T-helper 1 cell treated with Interleukin-12 subunit alpha and Interleukin-12 subunit beta and Interleukin-4 antibody, amounts not matched to agents 30 μg/mL and 1 μg/mL, for 36 hours (primary cell): ENCODE data around the gene TMEM263.
"Not testable (repeated sequence)": the region's sequence is repeated elsewhere in the genome, so short reads cannot be mapped to it uniquely, and the experiment has no call there.

Experiments
- H3K27ac Mint-ChIP-seq: one replicate; pipeline ENCODE4 v1.8.0; 2021; ENCODE audit warnings: mild to moderate bottlenecking, mixed read lengths
- H3K27me3 Mint-ChIP-seq: one replicate; pipeline ENCODE4 v1.8.0; 2021; ENCODE audit warnings: low read depth, mixed read lengths
- H3K36me3 Mint-ChIP-seq: one replicate; pipeline ENCODE4 v1.8.0; 2021; ENCODE audit warnings: low read depth, mixed read lengths
- H3K4me1 Mint-ChIP-seq: one replicate; pipeline ENCODE4 v1.8.0; 2021; ENCODE audit warnings: low read depth, mixed read lengths
- H3K4me3 Mint-ChIP-seq: one replicate; pipeline ENCODE4 v1.8.0; 2021; ENCODE audit warnings: mild to moderate bottlenecking, moderate library complexity, mixed read lengths
- H3K9me3 Mint-ChIP-seq: one replicate; pipeline ENCODE4 v1.8.0; 2021; ENCODE audit warnings: mixed read lengths

TMEM263 gene

DNA sequence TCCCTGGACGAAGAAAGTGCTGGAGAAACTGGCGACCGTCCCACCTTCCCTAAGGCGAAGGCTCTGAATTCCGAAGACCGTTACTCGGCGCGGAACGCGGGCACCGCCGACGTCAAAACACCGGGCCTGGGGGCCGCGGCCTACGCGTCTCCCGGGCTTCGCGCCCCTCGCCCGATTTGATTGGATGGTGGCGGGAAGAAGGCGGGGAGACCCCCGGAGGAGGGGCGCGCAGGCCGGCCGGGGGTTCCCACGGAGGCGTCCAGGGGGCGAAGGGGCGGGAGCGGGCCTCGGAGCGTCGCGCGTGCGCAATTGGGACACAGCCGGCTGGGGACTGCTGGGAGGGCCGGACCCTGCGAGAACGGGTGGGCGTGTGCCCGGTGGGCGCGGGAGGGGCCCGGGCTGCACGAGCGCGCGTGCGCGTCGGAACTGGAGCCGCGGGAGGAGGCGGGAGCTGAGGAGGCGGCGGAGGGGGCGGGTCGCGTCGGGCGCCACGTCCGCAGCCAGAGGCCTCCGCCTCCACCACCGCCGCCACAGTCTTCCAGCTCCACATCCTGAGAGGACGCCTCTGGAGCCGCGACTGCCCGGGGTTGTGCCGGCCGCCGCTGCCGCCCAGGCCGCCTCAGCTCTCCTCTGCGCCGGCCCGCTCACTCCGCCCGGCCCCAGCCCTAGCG lies at the start of gene TMEM263:
Gene TMEM263, plus strand, starts transcription at position 531 of the 671 bp plus-strand sequence. CDS start 11,210 bp downstream, outside the sequence.
- Mint-ChIP-seq H3K4me1 (peaks cover 19% of the 10 kb centered on the region), H3K36me3 (no peaks in the 10 kb centered on the region), H3K27me3 (peaks cover 3% of the 10 kb centered on the region)

GRCh38 chr12:106906715-106907114 lies 49.0 kb upstream of the TMEM263 start:
- peaks cover 22% of the 10 kb centered on the region for H3K4me1 Mint-ChIP-seq
- no peaks in the 10 kb centered on the region for H3K9me3 Mint-ChIP-seq
- no peak overlapping the region for H3K4me3 Mint-ChIP-seq
- H3K27me3 Mint-ChIP-seq = peaks cover 36% of the 10 kb centered on the region
- H3K27ac Mint-ChIP-seq = no peak overlapping the region
- H3K36me3 Mint-ChIP-seq = no peaks in the 10 kb centered on the region

More for the DNA sequence above, at the start of gene TMEM263:
- no peaks in the 10 kb centered on the region for H3K9me3 Mint-ChIP-seq
- H3K27ac Mint-ChIP-seq = peak within 1 kb of the TSS; percentile 97
- peak within 1 kb of the TSS; percentile 99 for H3K4me3 Mint-ChIP-seq

DNA sequence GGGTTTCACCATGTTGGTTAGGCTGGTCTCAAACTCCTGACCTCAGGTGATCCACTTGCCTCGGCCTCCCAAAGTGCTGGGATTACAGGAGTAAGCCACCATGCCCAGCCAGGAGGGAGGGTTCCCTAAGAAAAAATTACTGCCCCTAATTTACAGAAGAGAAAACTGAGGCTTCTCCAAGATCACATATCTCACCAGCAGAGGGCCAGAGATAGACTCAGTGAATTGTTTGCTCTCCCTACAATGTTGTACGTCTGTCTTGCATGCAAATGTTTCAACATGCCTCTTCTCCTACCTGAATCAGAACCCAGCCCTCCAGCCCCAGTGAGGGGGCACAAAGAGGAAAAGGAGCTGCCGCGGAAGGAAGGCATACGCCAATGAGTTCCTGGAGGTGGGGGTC lies 48.3 kb upstream of the TMEM263 start:
- H3K27ac Mint-ChIP-seq = no peak overlapping the region
- peaks cover 29% of the 10 kb centered on the region for H3K27me3 Mint-ChIP-seq
- H3K36me3 Mint-ChIP-seq = no peaks in the 10 kb centered on the region
- no peak overlapping the region for H3K4me3 Mint-ChIP-seq
- no peaks in the 10 kb centered on the region for H3K9me3 Mint-ChIP-seq
- peaks cover 22% of the 10 kb centered on the region for H3K4me1 Mint-ChIP-seq

DNA sequence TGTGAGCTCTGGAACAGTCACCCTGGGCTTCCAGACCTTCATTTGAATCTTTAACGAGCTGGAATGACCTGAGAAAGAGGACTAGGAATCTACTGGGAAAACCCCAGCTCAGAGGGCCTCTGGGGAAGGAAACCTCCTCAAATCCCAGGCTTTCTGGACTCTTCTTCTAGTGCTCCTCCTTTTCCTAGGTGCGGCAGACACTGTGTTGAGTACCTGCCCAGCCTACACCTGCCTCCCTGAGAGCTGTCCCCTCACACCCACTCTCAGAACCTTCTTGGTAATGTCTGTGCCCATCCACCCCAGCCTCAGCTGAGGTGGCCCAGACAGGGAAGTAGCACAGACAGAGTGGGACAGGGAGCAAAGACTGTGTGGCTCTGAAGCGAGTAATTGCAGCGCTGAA lies 47.9 kb upstream of the TMEM263 start:
- Mint-ChIP-seq H3K4me1 (peaks cover 19% of the 10 kb centered on the region), H3K27me3 (peaks cover 24% of the 10 kb centered on the region), H3K4me3 (no peak overlapping the region), H3K27ac (no peak overlapping the region), H3K9me3 (no peaks in the 10 kb centered on the region), H3K36me3 (no peaks in the 10 kb centered on the region)

GRCh38 chr12:106908561-106908960 lies 47.1 kb upstream of the TMEM263 start:
- Mint-ChIP-seq H3K27me3 (peaks cover 18% of the 10 kb centered on the region), H3K4me1 (peaks cover 15% of the 10 kb centered on the region), H3K9me3 (no peaks in the 10 kb centered on the region), H3K27ac (no peak overlapping the region), H3K4me3 (no peak overlapping the region), H3K36me3 (no peaks in the 10 kb centered on the region)

- H3K4me1 Mint-ChIP-seq = peaks cover 20% of the 10 kb centered on the region
- H3K27ac Mint-ChIP-seq = no peak overlapping the region
- peaks cover 9% of the 10 kb centered on the region for H3K27me3 Mint-ChIP-seq
- H3K4me3 Mint-ChIP-seq = no peak overlapping the region
- H3K9me3 Mint-ChIP-seq = no peaks in the 10 kb centered on the region
- no peaks in the 10 kb centered on the region for H3K36me3 Mint-ChIP-seq
Measured at GRCh38 chr12:106910202-106910601, 45.5 kb upstream of the TMEM263 start.

DNA sequence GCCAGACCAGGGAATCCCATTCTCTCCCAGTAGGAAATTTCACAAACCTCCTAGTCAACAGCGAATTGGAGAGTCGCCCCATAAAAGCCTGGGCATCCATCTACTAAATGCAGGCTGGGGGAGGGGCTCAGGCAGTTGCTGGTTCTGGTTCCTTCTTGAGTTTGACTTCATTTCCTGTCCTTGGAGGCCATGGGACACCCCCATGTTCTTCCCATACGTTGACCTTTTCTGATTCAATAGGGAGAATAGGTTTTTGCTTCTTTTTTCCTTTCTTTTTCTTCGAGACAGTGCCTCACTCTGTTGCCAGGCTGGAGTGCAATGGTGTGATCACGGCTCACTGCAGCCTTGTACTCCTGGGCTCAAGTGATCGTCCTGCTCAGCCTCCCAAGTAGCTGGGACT lies 44.1 kb upstream of the TMEM263 start:
- Mint-ChIP-seq H3K27me3 (peaks cover 4% of the 10 kb centered on the region), H3K4me1 (peaks cover 27% of the 10 kb centered on the region), H3K36me3 (no peaks in the 10 kb centered on the region), H3K27ac (peak overlapping the region; percentile 8), H3K9me3 (no peaks in the 10 kb centered on the region), H3K4me3 (no peak overlapping the region)

GRCh38 chr12:106913456-106913855 lies 42.3 kb upstream of the TMEM263 start:
- no peaks in the 10 kb centered on the region for H3K9me3 Mint-ChIP-seq
- H3K4me3 Mint-ChIP-seq = no peak overlapping the region
- no peaks in the 10 kb centered on the region for H3K36me3 Mint-ChIP-seq
- no peaks in the 10 kb centered on the region for H3K27me3 Mint-ChIP-seq
- H3K4me1 Mint-ChIP-seq = peaks cover 24% of the 10 kb centered on the region
- no peak overlapping the region for H3K27ac Mint-ChIP-seq

DNA sequence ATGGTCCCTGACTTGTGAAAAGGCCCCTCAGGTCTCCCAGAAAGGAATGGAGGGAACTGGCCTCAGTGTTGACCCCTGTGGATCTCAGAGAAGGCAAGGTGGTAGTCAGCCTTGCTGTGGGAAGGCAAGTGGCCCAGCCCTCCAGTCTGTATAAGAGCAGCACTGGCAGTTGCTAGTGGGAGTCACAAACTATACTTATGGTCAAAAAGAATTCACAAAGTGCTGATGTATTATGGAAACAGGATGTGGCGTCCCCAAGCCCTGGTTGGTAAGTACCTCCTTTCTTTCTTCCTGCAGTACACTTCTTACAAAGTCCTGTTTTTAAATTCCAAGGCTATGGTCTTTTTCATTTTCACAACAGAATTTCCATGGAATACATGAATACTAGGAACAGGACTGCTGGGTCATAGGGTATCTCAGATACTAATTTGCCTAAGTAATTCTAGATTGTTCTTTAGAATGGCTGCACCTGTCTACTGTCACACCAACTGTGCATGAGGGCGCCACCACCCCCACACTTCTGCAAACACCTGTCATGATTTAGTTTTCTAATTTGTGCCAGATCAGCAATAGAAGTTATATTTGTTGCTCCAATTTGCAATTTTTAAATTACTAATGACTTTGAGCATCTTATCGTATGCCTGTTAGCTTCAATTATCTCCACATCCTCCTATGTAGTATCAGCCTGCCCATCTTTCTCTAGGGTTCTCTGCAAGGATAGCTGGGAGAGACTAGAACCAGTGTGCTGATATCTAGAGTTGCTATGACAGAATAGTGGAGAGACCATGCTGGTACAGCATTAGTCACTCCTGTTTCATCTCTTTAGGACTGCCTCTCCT lies 40.7 kb upstream of the TMEM263 start:
- H3K4me1 Mint-ChIP-seq = peaks cover 27% of the 10 kb centered on the region
- peak overlapping the region; percentile 89 for H3K27ac Mint-ChIP-seq
- H3K9me3 Mint-ChIP-seq = no peaks in the 10 kb centered on the region
- H3K27me3 Mint-ChIP-seq = peaks cover 3% of the 10 kb centered on the region
- H3K36me3 Mint-ChIP-seq = no peaks in the 10 kb centered on the region
- no peak overlapping the region for H3K4me3 Mint-ChIP-seq

DNA sequence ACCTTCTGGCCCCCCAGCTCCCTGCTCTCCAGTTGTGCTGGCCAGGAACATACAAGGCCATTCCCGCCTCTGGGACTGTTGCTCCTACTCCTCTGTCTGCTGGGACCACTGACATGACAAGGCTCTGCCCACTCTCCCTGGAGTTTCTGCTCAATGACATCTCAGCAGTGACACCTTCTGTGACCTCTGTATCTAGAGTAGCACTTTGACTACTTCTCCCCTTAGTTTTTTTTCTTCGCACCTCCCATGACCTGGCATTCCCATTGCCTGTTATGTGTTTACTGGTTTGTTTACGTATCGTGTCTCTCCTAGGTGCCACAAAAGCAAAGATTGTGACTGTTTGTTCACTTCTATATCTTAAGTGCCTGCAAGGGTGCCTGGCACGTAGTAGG lies 40.1 kb upstream of the TMEM263 start:
- Mint-ChIP-seq H3K4me1 (peaks cover 21% of the 10 kb centered on the region), H3K36me3 (no peaks in the 10 kb centered on the region), H3K9me3 (no peaks in the 10 kb centered on the region), H3K27ac (peak overlapping the region; percentile 73), H3K4me3 (peak overlapping the region; percentile 21), H3K27me3 (peaks cover 3% of the 10 kb centered on the region)

- Mint-ChIP-seq H3K27me3 (peaks cover 17% of the 10 kb centered on the region), H3K27ac (no peak overlapping the region), H3K4me1 (peaks cover 17% of the 10 kb centered on the region), H3K4me3 (no peak overlapping the region), H3K9me3 (no peaks in the 10 kb centered on the region), H3K36me3 (no peaks in the 10 kb centered on the region)
Measured at GRCh38 chr12:106917503-106917902, 38.2 kb upstream of the TMEM263 start.

GRCh38 chr12:106918746-106919145 lies 37.0 kb upstream of the TMEM263 start:
- Mint-ChIP-seq H3K27me3 (peaks cover 27% of the 10 kb centered on the region), H3K9me3 (peaks cover 3% of the 10 kb centered on the region), H3K4me3 (no peak overlapping the region), H3K4me1 (peaks cover 17% of the 10 kb centered on the region), H3K36me3 (no peaks in the 10 kb centered on the region), H3K27ac (no peak overlapping the region)

- no peaks in the 10 kb centered on the region for H3K36me3 Mint-ChIP-seq
- no peak overlapping the region for H3K4me3 Mint-ChIP-seq
- peaks cover 11% of the 10 kb centered on the region for H3K4me1 Mint-ChIP-seq
- H3K27me3 Mint-ChIP-seq = peaks cover 33% of the 10 kb centered on the region
- peaks cover 7% of the 10 kb centered on the region for H3K9me3 Mint-ChIP-seq
- no peak overlapping the region for H3K27ac Mint-ChIP-seq
Measured at GRCh38 chr12:106919910-106920544, 35.7 kb upstream of the TMEM263 start.

GRCh38 chr12:106921976-106922375 lies 33.7 kb upstream of the TMEM263 start:
- not testable (repeated sequence) for H3K4me3 Mint-ChIP-seq, H3K4me1 Mint-ChIP-seq, H3K9me3 Mint-ChIP-seq, H3K27ac Mint-ChIP-seq, H3K36me3 Mint-ChIP-seq
- H3K27me3 Mint-ChIP-seq = peaks cover 33% of the 10 kb centered on the region

DNA sequence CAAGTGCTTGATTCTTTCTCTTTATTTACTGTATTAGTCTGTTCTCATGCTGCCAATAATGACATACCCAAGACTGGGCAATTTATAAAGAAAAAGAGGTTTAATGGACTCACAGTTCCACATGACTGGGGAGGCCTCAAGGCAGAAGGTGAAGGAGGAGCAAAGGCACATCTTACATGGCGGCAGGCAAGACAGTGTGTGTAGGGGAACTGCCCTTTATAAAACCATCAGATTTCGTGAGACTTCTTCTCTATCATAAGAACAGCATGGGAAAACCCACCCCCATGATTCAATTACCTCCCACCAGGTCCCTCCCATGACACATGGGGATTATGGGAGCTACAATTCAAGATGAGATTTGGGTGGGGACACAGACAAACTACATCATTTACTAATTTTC lies 32.1 kb upstream of the TMEM263 start:
- H3K4me3 Mint-ChIP-seq, H3K27ac Mint-ChIP-seq, H3K4me1 Mint-ChIP-seq, H3K9me3 Mint-ChIP-seq, H3K36me3 Mint-ChIP-seq: not testable (repeated sequence)
- peaks cover 44% of the 10 kb centered on the region for H3K27me3 Mint-ChIP-seq
